Suppressor macrophage treated with lipopolysaccharide for 4 hours (primary cell): Measurements from ENCODE around the gene CORO2B.

Experiments used
- DNase-seq: peaks from one replicate; pipeline ENCODE4 v3.0.0-alpha.2; 2020

The CORO2B gene

GRCh38 chr15:68578980-68579935, at the start of gene CORO2B:
CORO2B (plus strand) TSS chr15:68578993; CDS start chr15:68579263, 270 bp downstream.
- no peak for DNase-seq

DNA sequence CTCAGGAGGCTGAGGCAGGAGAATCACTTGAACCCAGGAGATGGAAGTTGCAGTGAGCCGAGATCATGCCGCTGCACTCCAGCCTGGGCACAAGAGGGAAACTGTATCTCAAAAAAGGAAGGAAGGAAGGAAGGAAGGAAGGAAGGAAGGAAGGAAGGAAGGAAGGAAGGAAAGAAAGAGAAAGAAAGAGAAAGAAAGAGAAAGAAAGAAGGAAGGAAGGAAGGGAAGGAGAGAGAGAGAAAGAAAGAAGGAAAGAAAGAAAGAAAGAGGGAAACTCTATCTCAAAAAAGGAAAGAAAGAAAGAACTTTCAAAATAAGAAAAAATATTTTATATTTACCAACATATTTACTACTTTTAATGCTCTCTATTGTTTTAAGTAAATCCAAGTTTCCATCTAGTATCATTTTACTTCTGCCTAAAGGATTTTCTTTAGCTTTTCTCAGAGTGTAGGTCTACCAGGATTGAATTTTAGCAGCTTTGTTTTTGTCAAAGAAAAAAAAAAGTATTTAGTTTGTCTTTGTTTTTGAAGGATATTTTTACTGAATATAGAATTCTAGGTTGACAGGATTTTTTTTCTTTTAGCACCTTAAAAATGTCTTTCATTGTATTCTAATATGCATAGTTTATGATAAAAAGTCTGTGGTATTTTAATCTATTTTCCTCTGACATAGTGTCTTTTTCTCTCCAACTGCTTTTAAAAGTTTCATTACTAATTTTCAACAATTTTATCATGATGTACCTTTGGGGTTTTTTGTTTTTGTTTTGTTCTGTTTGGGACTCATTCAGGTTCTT, 47.2 kb upstream of the CORO2B start:
- no peak for DNase-seq

GRCh38 chr15:68536331-68537095, 42.3 kb upstream of the CORO2B start:
- DNase-seq, result no peak

DNA sequence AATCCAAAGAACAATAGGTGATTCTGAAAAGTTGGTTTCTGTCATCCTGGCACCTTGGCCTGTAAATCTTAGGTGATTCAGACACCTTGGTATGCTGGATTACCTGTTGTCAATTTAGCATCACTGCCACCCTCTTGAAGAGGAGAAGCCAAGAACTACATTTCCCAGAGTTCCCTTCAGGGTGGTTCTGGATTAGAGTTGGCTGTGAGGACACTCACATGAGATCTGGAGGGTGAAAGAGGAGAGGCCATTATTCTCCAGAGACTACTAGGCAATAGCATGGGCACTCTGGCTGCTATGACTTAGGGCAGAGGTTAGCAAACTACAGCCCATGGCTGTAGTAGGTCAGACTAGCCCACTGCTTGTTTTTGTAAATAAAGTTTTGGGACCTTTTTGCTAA, 41.7 kb upstream of the CORO2B start:
- DNase-seq, result no peak

DNA sequence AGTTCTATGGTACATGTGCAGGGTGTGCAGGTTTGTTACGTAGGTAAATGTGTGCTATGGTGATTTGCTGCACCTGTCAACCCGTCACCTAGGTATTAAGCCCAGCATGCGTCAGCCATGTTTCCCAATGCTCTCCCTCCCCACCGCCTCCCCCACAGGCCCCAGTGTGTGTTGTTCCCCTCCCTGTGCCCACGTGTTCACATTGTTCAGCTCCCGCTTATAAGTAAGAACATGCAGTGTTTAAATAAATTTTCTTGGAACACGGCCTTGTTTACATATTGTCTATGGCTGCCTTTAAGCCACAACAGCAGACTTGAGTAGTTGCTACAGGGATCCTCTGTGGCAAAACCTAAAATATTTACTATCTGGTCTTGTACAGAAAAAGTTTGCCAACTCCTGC, 41.3 kb upstream of the CORO2B start:
- DNase-seq, result no peak

DNA sequence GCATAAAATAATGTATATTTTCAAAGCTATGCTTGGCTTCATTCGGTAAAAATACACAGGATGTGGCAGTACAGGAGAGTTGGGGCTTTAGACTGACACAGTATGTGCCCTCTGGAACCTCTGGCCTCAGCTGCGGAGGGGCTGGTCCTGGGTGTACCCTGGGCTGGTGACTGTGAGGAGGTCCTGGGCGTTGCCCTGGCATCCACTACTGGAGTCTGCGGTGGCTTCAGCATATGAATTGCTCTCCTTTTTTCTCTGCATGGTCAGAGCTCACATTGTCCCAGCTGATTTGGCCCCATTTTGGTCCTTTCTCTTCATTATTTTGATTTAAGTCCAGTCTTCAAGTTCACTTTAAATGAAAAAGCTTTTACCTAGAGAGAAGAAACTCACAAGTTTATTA, 40.5 kb upstream of the CORO2B start:
- DNase-seq, result no peak

DNA sequence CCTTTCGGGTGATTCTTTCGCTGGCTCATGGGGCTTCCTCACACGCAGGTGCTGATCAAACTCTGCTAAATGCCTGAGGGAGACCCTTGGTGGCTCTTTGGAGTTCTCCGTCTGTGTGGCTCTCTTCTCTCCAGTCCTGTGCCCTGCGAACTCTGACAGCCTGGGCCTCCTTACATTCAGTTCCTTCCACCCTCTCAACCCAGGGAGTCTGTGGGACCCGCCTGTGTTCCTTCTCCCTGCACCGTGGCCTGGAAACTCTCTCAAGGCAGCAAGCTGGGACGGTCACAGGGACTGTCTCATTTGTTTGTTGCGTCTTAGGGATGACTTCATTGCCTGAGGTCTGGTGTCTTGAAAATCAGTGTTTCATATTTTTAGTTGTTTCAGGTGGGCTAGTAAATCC, 37.0 kb upstream of the CORO2B start:
- DNase-seq, result no peak

GRCh38 chr15:68542348-68542747, 36.4 kb upstream of the CORO2B start:
- DNase-seq, result no peak

GRCh38 chr15:68542771-68543164, 36.0 kb upstream of the CORO2B start:
- DNase-seq, result no peak

- no peak for DNase-seq
Observed at GRCh38 chr15:68543165-68544008, 35.4 kb upstream of the CORO2B start.

GRCh38 chr15:68546318-68546717, 32.5 kb upstream of the CORO2B start:
- DNase-seq, result no peak

GRCh38 chr15:68548364-68548763, 30.4 kb upstream of the CORO2B start:
- no peak for DNase-seq

DNA sequence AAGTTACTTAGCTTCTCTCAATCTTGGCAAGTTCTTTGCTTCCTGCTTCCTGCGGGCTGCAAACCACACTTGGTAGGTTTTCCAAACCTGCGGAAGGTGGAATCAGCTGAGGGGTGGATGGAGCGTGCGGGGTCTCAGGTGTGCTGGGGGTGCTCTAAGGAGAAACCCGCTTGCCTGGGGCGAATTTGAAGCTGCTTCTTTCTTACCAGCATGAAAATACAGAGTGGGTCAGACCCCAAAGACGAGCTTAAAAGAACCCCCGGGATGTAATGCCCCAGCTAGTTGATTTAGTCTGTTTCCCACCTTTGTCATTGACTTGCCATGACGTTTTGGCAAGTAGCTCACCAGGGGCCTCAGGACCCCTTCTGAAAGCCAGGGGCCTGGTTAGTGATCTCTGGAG, 28.8 kb upstream of the CORO2B start:
- no peak for DNase-seq

DNA sequence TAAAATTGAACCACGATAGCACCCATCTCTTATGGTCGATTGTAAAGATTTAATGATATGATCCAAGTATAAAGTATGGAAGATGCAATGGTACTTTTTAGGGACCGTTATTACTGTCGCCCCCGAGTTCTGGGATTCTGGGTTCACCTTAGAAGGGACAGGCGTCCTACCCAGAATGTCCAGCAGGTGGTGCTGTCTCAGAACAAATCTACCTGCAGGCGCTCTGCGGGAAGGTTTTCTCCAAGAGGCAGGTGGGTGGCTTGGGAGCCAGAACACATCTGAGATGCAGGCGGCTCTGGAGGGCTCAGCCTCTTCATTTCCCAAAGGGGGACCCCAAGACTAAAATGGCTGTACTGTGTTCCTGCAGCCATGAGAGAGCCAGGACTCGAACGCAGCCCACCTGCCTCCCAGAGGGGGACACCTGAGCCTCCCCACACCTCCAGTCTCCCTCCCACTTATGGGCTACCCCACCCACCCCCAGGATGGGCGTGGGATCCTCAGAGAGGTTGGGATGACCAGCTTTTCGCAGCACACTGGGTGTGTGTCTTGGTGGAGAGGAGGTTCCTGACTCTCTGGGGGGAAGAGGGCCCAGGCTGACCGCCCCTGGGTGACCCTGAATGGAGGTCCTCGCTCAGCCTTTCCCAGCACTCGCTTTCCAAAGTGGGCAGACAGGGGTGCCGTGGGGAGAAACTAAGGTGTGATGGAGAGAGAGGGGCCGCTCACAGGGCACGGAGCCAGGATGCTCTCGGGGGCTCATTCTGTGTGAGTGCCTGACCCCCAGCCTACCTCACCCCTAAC, 28.1 kb upstream of the CORO2B start:
- peak; percentile 68 for DNase-seq

GRCh38 chr15:68551296-68551635, 27.5 kb upstream of the CORO2B start:
- no peak for DNase-seq

- no peak for DNase-seq
Observed at GRCh38 chr15:68552344-68552743, 26.4 kb upstream of the CORO2B start.

GRCh38 chr15:68552773-68553172, 26.0 kb upstream of the CORO2B start:
- DNase-seq, result no peak

GRCh38 chr15:68553314-68553993, 25.3 kb upstream of the CORO2B start:
- DNase-seq, result no peak

DNA sequence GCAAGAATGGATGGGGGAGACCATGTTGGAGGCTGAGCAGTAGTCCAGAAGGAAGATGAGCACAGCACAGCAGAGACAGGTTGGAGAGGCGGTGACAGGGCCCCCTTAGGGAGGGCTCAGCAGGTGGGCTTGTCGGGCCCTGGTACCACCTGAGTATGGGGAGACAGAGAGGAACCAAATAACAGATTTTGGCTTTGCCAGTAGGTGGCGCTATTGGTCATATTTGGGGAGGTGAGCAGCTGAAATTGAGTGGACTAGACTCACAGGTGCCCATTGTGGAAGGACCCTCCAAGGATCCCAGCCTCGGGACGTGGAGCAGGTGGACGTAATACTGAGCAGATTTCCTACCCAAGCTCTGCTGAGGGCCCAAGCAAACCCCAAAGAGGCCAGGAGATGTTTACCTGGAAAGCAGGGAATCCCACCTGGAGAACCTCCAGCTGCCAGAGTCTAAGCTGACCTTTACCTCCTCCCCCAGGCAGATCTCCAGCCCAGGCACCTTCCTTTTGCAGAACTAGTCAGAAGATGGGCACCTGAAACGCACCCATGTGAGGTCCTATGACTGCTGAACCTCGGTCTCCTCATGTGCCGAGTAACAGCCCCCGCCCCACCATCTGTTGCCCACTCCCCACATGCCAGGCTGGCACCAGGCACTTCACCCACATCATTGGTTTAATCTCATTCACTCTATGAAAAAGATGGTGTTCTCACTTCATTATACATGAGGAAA, 24.6 kb upstream of the CORO2B start:
- DNase-seq, result peak; percentile 89
